HG03439 (cell line): Measurements from ENCODE around the gene TMEM223.
"Not testable (repeated sequence)": the region's sequence is repeated elsewhere in the genome, so short reads cannot be mapped to it uniquely, and the experiment has no call there.

Source experiments
- ATAC-seq: cut with Tn5 transposase; IDR thresholded peaks from one replicate; pipeline ENCODE4 v1.9.1; 2021; ENCODE audit warnings: mild to moderate bottlenecking, moderate library complexity; ENCODE audit not compliant: unreplicated experiment

The TMEM223 gene

DNA sequence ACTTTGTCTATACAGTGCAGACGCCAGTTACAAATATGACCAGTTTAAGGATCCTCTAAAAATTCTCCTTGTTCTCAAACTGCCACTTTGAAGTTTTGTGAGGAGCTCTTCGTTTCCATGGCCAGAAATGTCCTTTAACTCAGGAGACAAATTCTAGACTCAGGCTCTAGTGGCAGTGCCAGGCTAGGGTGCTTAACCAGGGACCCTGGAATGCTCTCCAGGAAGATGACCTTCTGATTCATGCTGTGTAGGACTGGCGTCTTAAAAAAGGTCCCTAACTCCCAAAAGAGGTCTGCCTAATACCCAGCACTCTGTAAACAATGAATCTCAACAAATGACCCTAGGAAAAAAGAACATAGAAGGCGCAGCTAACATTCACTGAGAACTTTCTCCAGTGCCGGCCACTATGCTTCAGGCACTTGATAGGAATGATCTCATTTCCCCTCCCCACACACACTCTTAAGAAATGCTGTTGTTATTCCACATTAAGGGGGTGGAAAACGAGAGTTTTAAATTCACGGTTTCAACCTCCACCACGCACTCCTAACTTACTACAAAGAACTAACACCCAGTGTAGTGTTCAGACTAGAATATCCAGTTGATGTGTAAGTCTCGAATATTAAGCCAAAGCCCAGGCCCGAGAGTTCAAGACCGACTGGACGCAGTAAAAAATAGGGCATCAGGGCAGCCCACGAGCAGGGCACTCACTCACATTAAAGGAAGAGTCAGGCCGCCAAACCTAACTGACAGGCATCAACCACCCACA lies 12.7 kb upstream of the TMEM223 start:
- no peak for ATAC-seq

DNA sequence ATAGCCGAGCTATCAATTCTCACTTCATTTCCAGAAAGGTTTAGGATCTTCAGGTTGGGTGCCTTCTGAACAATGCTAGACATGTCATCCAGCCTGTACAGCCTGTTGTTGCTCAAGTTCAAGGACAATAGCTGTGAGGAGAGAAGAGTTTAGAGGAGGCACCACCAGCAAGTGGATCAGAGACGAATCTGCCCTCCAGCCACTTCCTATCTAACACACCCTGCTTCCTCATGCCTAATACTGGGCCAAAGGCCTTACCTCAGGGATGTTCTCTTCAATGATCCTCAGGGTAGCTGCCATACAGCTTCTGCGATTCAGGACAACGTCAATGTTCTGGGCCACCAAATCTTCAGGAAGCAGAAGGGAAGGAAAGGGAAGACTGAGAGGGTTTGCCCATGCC lies 9.3 kb upstream of the TMEM223 start:
- ATAC-seq: no peak

DNA sequence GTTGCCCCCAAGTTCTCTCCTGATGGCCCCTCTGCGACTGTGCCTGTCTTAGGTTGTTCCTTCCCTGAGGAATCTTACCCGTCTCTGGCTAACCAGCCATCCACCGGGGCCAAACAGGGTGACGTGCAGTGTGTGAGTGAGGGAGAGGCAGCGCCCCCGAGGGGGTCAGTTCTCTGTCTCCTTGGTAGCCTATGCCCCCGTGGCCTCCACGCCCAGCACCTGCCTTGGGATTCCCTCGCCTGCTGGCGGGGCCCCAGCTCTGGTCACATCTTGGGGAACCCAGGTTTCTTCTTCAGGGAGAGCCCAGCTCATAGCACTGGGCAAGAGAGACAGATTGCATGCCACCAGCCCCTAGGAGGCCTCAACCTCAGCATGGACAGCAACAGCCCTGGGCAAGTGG lies 7.7 kb upstream of the TMEM223 start:
- no peak for ATAC-seq

DNA sequence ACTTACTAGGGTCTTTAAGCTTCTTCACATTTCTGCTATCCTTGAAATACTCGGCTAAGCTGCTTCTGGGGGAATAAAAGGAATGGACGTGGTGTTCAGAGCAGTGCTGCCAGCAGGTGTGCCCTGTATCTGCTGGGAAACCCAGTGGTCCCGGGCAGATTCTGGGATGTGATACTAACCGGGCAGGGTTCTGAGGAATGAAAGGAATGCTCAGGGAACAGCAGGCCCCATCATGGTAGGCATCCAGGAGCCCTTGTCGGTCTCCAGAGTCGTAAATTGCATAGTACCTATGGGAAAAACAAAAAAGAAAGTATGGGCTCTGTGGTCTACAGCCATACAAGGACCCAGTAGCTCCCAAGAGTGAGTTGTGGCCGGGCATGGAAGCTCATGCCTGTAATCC lies 4.5 kb upstream of the TMEM223 start:
- ATAC-seq: no peak

DNA sequence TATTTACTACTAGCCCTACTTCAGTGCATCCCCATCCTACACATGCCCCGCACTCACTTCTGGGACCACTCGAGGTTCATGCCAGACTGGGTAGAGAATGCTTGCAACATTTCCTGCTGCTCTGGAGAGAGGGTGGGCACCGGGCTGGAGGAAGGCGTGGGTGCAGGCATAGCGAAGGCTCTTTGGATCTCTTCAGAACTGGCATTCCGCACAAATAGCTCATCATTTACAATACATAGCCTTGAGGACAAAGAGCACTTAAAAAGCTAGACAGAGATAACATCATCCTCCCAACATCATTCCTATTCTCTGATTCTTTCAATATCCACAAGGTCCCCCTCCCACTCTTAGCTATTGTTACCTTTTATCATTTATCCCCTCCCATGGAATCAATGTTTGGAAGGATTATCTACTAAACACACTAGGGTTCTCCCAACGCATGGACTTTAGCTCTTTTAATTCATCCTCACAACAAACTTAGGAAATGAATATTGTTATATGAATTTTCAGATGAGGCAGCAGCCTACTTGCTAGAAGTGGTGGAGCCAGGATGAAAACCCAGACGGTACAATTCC lies 2.5 kb upstream of the TMEM223 start:
- no peak for ATAC-seq

DNA sequence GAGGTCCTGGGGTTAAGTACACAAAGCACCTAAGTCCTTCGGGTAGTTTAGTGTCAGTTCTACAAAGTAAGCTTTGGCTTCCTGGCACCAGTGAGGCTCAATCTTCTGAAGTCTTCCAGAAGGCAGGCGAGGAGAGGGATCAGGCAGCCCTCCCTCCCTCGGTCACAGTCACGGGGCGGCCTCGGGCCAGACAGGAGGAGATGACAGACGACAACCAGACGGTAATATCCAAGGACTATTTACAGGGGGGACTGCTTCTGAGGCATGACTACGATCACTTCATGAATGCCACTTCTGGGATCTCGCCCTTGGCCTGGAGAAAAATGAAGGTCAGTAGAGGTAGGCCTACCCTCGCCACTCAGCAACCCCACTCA lies 383 bp upstream of the TMEM223 start:
- no peak for ATAC-seq

DNA sequence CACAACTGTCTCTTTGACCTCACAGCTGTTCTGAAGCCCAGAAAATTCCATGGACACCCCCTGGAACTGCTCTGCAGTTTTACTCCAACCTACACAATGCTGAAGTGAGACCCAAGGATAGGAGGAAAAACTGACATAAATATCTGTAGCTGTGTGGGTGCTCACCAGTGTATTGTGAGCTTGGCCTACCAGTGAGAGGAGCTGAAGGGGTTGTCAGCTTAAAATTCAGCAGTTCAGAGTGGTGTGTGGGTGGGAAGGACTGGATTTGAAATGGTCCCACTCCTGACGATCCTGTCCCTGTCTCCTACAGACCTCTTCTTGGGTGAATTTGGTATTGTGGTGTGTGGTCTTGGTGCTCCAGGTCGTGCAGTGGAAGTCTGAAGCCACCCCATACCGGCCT lies 2.2 kb downstream of the TMEM223 start:
- no peak for ATAC-seq

DNA sequence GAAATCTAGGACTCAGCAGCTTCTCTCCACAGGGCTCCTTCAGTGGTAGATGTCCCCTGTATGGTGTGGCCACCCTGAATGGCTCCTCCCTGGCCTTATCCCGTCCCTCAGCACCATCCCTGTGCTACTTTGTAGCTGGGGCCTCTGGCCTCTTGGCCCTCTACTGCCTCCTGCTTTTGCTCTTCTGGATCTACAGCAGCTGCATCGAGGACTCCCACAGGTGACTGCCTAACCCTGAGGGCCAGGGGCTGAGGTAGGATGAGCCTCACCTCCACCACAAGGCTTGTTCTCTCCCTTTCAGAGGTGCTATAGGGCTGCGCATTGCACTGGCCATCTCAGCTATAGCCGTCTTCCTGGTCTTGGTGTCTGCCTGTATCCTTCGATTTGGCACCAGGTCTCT lies 2.8 kb downstream of the TMEM223 start:
- ATAC-seq: no peak

DNA sequence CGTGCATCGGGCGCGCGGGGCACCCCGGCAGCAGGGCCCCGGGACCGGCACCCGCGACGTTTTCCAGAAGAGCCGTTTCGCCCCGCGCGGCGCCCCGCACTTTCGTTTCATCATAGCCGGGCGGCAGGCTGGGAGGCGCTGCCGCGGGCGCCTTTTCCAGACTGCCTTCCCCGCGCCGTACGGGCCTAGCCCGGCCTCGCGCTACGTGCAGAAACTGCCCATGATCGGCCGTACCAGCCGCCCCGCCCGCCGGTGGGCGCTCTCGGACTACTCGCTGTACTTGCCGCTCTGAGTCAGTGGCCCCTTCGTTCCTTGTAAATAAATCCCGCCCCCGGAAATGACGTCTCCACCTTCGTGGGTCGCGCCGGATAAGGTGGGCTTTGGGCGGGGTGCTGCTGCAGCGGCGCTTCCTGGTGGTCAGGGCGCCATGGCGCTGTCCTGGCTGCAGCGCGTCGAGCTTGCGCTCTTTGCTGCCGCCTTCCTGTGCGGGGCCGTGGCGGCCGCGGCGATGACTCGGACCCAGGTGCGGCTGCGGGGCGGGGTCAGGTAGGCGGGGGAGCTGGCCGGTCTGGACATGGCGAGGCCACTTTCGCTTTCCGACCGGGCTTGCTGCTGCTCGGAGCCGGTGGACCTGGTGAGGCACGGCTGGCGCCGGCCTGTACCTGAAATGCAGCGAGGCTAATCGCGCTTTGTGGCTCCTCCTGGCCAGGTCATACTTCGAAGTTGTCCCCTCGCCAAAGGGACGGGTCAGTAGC lies 4.6 kb downstream of the TMEM223 start, which contains the start of gene TMEM179B:
Gene TMEM179B, plus strand, starts transcription at position 398 of the 755 bp plus-strand sequence. Its CDS starts 30 bp downstream, at position 428.
- peak; percentile 63 for ATAC-seq

DNA sequence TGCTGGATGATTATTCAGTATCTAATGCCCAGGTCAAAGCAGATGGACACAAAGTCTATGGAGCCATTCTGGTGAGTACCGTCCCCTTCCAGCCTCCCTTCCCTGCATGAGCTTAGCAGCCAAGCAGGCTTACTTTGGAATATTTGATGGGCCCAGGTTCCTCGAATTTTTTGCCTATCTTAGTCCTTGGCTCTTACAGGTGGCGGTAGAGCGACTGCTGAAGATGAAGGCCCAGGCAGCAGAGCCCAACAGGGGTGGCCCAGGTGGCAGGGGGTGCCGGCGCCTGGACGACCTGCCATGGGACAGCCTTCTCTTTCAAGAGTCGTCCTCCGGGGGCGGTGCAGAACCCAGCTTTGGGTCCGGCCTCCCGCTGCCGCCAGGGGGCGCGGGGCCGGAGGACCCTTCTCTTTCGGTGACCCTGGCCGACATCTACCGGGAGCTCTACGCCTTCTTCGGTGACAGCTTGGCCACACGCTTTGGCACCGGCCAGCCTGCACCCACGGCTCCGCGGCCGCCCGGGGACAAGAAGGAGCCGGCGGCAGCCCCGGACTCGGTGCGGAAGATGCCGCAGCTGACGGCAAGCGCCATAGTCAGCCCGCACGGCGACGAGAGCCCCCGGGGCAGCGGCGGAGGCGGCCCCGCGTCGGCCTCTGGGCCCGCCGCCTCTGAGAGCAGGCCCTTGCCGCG lies 5.3 kb downstream of the TMEM223 start:
- peak; percentile 57 for ATAC-seq

DNA sequence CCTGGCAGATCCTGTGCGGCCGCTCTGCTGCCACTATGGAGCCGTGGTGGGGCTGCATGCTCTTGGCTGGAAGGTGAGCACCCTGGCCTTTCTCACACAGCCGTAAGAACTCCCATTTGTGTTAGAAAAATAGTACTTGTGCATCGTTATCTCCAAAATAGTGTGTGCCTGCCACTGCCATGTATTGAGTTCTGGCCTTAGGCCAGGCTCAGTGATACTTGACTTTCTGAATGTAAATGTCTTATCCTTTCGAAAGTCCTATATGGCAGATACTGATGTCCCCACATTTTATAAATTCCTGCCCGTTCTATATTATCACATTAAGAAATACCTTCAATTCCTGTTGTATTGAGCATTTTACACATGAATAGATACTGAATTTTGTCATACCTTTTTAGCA lies 9.1 kb downstream of the TMEM223 start:
- no peak for ATAC-seq

DNA sequence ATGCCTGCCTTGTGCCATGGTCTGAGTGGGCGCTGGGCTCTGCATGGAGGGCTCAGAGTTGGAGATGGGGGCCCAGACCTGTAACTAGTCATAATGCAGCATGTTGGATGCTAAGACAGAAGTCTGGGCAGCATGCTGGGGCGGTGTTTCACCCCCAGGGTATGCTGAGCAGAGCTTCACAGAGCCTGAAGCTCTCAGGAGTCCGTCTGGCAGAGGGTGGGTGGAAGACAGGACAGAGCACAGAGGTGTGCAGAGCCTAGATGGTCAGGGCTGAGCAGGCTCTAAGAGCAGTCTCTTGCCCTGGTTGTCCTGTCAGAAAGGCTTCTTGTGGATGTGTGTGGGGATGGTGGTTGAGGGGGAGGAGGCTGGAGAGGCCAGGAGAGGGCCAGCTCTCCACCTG lies 13.4 kb downstream of the TMEM223 start:
- no peak for ATAC-seq

DNA sequence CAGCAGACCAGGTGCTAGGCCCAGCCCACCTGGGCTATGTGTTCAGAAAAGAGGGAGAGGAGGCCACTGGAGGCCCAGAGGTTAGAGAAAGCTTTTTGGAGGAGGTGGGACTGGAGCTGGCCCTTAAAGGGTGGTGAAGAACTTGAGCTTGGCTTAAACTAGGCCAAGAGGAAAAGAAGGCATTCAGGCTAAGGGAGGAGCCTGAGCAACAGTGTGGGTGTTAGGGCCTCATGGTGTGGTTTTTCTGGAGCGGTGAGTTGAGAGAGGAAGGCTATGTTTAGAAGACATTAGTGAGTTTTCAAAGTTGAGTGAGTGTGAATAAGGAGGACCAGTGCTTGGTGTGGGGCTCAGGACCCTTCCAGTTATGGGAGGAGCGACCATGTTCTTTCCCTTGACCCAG lies 14.4 kb downstream of the TMEM223 start:
- ATAC-seq: no peak

DNA sequence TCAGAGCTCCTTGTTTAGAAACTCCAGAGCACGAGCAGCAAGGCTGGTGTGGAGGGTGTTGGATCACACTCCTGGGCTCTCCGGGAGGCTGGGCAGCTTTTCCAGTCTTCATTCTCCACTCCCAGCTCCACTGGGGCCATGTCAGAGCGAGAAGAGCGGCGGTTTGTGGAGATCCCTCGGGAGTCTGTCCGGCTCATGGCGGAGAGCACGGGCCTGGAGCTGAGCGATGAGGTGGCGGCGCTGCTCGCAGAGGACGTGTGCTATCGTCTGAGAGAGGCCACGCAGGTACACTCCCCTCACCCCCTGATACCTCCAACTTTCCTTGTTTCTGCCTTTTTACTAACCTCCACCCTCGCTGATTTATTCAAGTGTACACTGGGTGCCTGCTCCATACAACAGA lies 16.2 kb downstream of the TMEM223 start:
- no peak for ATAC-seq

DNA sequence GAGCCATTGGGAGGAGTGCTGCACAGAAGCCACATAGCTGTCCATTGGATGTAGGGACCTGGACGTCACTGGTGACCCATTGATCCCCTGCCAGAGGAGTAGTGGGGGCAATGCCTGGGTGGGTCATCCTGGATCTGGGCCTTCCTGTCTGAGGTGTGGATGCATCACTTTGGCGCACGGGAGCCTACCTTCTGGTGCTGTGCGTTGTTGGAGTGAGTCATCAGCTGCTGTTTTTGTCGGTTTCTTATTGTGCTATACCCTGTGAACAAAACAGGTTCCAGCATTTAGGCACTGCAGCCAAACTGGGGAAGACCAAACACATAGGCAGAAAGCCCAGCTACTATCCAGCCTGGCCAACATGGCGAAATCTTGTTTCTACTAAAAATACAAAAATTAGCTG lies 17.4 kb downstream of the TMEM223 start:
- no peak for ATAC-seq

DNA sequence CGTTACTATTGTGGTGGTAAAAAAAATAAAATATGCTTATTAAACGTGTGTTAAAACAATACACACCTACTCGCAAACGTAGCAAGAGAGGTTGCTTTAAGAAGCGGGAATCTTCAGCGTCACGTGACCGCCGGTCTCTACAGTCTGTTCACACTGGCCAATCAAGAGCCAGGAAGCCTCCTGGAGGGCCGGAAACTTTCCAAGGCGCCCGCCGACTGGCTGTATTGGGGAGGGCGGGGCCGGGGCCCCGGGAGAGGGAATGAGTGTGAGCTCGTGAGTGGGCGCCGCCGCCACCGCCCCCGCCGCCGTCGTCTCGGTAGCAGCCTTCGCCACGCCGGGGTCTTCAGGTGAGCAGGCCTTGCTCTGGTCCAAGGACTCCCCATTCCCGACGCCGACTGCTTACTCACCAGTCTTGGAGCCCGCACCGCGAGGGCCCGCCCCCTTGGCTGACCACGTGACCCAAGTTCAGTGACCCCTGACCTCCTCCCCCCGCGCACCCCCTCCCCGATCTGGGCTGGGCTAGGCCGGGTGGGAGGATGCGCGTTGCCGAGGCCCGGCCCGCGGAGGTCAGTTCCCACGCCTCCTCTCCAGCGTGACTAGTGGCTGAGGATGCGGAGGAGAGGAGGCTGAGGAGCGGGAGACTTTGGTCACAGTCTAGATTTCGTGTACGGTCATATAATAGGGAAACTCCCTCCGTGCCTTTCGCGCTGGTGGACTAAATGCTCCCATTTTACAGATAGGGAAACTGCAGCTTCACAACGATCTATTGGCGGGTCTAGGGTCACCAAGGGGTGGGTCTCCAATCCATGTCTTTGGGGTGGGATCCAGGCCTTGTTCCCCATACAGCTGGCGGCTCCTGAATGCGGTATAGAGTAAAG lies 20.4 kb downstream of the TMEM223 start, which contains the start of gene TAF6L:
Gene TAF6L, plus strand, starts transcription at position 253 of the 878 bp plus-strand sequence. CDS start 4,388 bp downstream, outside the sequence.
- ATAC-seq: peak; percentile 75

DNA sequence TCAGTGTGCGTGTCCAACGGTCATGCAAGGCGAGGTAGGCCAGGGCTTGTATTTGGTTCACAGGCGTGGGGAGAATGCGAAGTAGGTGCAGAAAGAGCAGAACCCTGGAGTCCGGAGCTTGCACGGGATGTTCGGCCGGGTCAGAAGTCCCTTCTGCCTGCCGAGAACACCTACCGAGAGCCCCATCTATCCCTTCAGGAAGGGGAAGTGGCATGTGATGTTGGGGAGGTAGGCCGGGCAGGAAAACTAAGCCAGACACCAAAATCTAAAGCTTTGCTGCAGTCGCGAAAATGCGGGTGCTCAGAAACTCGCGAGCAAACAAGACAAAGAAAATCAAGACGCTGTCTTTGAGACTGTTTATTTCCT lies 21.0 kb downstream of the TMEM223 start:
- no peak for ATAC-seq

DNA sequence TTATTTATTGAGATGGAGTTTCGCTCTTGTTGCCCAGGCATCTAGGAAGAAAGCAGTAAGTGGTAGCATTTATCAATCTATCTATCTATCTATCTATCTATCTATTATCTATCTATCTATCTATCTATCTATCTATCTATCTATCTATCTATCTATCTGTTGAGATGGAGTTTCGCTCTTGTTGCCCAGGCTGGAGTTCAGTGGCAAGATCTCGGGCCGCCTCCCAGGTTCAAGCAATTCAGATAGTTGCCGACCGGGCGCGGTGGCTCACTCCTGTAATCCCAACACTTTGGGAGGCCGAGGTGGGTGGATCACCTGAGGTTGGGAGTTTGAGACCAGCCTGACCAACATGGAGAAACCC lies 31.0 kb downstream of the TMEM223 start:
- ATAC-seq: not testable (repeated sequence)

DNA sequence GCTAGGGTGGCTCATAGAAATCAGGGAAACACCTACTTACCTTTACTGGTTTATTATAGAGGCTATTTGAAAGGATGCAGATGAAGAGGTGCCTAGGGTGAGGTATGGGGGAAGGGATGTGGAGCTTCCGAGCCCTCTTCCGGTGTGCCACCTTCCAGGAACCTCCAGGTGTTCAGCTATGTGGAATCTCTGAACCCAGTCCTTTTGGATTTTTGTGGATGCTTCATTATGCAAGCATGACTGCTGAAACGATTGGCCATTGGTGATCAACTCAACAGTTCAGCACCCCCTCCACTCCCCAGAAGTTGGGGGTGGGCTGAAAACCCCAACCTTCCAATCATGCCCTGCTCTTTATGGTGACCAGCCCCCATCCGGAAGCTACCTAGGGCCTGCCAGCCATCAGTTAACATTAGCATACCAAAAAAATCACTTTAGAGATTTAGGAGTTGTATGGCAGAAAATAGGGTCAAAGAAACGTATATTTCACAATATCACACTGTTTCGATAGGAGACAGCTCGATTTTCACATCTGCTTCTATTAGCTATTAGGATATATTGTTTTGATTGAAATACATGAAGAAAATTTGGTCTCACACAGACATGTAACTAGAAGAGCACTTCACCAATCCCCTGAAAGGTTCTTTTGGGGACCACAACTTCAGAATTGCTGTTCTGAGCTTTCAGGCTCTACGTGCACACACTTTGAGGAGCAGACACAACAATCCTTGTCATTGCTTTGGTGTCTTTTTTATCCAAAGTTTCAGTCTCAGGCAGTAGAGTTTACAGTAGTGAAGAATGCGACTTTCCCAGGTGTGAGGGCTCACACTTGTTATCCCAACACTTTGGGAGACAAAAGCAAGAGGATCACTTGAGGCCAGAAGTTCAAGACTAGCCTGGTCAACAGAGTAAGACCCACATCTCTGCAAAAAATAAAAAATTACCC lies 33.7 kb downstream of the TMEM223 start:
- no peak for ATAC-seq
